Stimulated activated CD4-positive, alpha-beta T cell treated with anti-CD3 and anti-CD28 coated beads, TNF-alpha, amount 100 ng/mL, for 1 hour (primary cell): Measurements from ENCODE around the gene ATP13A5.

Experiments
- DNase-seq, 3 donors: peaks; one replicate each; pipeline ENCODE4 v3.0.0-alpha.2; 2020; ENCODE audit warnings: low read depth in 3 of 3, low spot score in 1 of 3

Gene ATP13A5, protein sequence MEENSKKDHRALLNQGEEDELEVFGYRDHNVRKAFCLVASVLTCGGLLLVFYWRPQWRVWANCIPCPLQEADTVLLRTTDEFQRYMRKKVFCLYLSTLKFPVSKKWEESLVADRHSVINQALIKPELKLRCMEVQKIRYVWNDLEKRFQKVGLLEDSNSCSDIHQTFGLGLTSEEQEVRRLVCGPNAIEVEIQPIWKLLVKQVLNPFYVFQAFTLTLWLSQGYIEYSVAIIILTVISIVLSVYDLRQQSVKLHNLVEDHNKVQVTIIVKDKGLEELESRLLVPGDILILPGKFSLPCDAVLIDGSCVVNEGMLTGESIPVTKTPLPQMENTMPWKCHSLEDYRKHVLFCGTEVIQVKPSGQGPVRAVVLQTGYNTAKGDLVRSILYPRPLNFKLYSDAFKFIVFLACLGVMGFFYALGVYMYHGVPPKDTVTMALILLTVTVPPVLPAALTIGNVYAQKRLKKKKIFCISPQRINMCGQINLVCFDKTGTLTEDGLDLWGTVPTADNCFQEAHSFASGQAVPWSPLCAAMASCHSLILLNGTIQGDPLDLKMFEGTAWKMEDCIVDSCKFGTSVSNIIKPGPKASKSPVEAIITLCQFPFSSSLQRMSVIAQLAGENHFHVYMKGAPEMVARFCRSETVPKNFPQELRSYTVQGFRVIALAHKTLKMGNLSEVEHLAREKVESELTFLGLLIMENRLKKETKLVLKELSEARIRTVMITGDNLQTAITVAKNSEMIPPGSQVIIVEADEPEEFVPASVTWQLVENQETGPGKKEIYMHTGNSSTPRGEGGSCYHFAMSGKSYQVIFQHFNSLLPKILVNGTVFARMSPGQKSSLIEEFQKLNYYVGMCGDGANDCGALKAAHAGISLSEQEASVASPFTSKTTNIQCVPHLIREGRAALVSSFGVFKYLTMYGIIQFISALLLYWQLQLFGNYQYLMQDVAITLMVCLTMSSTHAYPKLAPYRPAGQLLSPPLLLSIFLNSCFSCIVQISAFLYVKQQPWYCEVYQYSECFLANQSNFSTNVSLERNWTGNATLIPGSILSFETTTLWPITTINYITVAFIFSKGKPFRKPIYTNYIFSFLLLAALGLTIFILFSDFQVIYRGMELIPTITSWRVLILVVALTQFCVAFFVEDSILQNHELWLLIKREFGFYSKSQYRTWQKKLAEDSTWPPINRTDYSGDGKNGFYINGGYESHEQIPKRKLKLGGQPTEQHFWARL

DNA sequence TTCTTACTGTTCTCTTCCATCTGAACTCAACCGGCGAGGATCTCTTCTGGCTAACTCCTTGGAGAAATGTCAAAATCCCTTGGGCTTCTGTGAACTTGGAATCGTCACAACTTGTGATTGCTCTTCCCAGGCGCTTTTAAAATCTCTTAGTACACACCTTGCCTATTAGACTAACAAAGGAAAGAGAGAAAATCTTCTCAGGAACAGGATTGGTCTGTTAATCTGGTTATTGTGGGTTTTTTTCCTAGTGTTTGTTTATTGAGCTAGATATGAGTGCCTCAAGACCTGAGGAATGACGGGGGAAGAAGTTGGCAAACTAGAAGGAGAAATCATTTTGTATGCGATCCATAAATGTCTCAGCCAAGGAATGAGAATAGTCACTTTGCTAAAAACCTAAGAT lies at the start of gene ATP13A5:
Gene ATP13A5 (minus strand): TSS at position 48 of the 400 bp plus-strand sequence. CDS start 28 bp downstream, at position 20.
- DNase-seq = no peak

DNA sequence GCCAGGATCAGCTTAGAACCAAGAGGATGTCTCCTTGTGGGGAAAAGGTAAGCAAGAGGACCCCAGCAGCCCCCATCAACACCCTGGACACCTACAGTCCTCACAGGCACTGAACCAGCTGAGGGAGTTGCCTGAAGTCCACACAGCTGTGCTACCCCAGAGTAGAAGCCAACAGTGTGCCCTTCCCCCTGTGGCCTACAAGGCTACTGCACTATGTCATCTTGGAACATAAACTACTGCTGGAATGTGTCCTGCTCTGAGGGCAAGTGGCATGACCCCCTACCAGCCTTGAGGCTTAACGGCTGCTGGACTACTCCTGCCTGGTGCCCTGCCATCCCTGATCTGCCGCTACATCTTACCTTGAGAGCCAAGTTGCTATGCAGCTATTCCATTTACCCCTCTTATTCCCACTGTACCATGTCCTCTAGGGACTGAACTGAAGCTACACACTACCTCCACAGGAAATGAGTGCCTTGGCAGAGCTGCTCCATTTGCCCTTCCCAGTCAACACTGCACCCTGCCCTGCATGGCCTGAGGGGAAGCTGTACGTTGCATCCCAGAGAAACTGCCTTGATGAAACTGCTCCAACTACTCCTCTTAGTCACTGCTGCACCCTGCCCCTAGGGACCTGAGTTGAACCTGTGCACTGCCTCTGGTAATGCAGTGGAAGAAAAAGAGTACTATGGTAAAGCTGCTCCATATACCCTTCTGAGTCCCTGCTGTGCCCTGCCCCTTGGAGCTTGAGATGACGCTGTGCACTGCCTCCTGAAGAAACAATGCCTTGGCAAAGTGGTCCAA lies 40.2 kb upstream of the ATP13A5 start:
- DNase-seq = no peak

DNA sequence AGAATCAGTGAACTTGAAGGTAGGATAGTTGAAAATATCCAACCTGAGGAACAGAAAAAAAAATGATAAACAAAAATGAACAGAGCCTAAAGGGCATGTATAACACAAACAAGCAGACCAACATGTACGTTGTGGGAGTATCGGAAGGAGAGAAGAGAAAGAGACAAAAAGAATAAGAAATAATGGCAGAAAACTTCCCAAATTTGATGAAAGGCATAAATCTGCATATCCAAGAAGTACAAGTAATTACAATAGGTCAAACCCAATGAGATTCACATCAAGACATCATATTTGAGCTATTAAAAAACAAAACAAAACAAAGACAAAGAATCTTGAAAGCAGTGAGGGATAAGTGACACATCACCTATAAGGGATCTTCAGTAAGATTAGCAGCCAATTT lies 38.1 kb upstream of the ATP13A5 start:
- no peak for DNase-seq

DNA sequence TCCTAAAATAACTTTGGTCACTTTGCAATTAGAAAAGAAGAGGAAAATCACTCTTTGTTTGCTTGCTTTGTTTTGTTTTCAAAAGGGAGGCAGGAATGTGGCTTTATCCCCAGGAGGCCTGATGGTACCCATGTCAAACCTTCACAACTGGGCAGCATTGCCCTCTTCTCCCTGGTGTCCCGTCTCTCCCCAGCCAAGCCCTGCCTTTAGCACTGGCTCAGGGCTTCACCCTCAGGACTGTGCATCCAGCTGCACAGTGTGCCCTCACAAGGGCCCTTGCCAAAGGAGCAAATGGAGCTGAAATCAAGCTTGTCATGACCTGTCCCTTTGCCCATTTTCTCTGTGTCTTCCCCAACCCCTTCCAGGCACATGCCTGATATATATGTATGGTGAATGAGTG lies 29.1 kb upstream of the ATP13A5 start:
- no peak for DNase-seq

DNA sequence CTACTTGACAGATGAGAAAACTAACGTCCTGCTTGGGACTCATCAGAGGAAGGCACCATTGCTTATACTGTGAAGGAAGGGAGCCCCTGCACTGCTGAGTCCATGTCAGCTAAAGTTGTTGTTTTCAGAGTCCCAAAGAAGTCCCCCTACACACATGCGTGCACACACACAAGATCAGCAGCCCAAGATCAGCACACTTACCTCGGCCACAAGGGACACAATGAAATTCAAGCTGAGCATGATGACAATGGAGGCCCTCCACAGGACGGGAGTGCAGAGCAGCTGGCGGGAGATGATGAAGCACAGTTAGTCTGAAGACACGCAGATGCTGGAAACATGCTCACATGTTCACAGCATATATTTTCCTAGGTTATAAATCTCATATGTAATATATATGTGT lies 28.6 kb upstream of the ATP13A5 start:
- no peak for DNase-seq

DNA sequence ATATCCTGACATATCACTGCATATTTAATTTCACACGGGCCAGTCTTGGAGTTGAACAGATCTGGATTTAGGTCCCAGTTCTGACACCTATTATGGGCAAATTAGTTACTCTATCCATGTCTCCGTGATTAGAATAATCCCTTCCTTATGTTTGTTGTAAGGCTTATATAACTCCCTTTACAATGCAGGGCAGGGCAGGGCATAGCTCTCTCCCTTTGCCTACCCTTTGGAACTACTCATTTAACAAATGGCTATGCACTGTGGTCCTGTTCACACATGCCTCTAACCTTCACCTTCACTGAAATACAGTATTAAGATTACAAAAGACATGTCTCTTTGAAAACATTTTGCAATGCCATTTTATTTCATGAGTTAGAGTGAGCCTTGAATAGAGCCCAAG lies 24.8 kb upstream of the ATP13A5 start:
- DNase-seq = no peak

DNA sequence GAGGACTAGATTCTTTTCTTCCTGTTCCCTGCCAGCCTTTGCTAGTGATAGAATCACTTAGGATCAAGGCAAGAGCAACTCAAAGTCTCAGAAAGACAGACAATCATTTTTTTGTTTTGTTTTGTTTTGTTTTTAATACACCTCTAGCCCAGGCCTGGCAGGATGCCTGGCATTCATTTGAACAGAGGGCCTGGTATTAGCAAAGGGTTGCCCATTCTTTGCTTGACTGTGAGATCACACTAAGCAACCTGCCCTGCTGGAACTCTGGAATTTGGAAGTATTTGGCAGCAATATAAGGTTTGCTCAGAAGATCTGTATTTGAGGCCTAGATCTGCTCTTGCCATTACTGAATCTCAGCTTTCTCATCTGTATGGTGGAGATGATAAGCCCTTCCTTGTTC lies 21.8 kb upstream of the ATP13A5 start:
- DNase-seq = no peak

DNA sequence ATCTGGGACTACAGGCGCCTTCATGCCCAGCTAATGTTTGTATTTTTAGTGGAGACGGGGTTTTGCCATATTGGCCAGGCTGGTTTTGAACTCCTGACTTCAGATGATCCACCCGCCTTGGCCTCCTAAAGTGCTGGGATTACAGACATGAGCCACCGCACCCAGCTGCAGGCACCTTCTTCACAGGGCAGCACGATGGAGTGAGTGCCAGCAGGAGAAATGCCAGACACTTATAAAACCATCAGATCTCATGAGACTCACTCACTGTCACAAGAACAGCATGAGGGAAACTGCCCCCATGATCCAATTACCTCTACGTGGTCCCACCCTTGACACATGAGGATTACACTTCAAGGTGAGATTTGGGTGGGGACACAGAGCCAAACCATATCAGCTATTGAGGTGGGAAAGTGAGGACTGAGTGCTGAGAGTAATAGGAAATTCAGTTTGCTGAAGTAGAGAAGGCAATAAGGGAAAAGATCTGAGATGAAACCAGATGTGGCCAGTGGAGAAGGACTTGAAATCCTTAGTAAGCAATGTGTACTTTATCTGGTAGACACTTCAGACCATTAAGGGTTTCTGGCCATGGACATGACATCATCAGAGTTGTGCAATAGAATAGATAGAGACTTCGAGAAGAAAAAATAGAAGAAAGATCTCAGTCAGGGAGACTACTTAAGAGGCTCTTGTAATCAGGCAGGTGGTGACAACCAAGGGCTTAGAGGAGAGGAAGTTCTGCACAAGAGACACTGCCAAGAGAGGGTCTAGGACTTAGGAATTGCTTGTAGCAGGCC lies 18.1 kb upstream of the ATP13A5 start:
- DNase-seq = no peak

DNA sequence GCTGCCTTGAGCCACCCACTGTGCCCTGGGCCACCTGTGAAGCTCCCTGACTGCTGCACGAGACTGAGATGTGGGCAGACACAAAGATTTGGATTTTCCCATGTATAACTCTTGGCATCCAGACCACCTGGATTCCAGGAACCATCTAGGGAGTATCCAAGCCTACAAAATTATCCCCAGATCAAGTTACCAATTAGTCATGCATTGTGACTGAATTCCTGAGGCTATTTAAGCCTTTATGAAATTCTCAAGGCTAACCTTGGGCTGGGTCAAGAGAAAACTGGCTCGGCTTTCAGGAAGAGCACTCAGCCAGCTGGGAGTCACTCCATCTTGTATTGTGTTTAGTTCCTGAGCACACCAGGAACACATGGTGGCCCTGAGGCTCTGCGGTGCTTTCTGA lies 13.3 kb upstream of the ATP13A5 start:
- no peak for DNase-seq

DNA sequence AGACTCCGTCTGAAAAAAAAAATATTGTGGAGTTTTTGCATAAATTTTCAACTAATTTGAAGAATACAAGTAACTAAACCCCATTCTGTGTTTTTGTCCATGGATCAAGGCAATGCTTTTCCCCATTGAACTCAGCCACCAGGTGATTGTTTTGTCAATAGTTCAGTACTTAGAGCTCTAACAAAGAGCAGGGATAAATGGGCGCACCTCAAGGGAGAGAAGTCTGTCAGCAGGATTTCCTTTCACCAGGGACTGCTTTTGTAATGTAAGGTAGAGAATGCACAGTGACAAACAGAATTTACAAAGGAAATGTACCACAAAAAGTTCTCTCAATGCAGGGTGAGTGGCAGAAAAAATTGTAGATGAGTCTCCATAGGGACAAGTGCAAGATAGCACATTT lies 10.8 kb upstream of the ATP13A5 start:
- no peak for DNase-seq

DNA sequence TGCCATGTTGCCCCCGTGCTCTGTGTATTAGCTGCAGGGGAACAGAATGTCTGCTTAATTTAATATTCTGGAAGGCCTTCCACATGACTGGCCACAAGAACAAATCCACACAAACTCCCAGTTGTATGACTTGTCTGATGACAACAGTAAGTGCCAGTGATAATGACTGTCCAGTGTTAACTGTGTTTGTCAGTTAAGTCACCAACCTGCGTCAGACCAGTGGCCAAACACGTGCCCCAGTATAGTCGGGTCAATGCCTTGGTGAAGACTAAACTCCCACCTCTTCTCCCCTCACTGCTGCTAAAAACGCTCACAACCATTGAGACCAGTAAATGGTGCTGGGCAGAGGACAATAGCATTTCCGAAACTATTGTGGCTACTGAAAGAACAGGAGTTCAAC lies 9.8 kb upstream of the ATP13A5 start:
- no peak for DNase-seq

DNA sequence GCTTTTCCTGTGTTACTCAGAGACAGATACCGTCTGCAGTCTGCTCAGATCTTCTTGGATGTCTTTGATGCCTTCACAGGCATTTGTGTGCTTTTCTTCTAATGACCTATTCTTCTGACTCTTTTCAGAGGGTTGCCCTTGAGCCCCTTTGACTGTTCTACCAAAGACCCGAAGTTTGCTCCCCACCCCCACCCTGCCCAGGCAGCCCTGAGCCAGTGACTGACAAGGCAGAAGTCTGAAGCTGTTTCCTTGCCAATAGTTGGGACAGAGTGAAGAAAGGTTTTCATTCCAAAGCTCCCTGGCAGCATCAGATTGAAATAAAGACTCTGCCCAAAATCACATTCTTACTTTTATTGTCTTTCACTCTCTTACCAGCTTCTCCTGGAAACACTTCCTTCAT lies 9.0 kb upstream of the ATP13A5 start:
- no peak for DNase-seq

DNA sequence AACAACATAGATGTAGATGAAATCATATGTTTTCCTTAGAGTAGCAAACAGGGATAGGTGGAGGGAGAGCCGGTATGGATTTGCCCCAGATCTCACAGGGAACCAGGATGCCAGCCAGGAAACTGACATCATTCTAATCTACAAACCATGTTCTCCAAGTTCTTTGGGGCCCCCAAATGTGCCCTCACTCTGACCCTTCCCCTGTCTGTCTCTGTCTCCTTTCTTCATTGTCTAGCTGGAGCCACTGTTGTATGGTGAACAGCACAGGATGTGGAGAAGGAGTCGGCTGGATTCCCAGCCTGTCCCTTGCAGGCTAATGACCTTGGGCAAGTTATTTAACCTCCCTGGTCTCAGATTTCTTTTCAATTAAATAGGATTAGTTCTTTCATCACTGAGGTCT lies 962 bp downstream of the ATP13A5 start:
- no peak for DNase-seq

DNA sequence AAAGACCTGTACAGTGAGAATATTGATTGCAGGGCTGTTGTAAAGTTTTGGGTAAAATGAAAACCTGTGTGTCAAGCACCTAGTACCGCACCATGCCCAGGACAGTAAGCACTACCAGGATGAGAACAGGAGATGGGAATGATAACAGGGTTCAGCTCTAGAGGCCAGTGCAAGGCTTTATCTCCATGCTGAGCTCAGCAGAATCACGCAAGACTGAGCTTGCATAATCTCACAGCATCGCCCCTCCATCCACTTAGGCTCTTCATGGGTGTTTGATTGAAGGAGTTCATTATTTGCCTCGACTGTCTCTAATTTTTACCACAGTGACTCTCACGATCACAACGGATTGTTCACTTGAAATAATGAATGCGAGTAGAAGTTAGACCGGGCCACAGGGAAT lies 2.9 kb downstream of the ATP13A5 start:
- DNase-seq = no peak

DNA sequence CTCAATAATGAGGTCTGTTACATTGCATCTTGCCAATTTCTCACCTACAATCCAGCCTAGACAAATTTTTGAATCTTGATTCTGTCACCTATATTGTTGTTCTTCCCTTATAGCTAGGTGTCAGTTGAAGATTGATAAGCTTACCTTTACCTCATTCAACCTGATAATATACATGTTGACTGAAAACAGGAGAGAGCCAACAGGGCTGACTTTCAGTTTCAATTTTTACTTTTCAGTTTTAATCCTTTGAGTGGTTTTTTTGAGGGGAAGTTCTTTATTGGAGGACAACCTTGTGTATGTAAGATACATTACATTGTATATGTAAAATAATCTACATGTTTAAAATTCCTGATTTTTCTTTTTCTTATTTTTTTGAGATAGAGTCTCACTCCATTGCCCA lies 5.8 kb downstream of the ATP13A5 start:
- DNase-seq = no peak

DNA sequence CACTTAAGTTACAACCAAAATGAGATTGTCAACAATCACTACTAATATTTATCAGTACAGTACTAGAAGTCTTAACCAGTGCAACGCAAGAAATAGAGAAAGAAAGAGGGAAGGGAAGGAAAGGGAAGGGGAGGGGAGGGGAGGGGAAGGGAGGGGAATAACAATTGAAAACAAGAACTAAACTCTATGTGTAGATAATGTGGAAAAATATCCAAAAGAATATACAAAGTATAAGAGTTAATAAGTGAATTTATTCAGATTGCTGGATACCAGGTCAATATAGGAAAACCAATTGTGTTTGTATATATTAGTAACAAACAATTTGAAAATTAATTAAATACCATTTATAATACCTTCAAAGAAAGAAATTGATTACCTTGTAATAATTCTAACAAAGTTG lies 10.7 kb downstream of the ATP13A5 start:
- no peak for DNase-seq

DNA sequence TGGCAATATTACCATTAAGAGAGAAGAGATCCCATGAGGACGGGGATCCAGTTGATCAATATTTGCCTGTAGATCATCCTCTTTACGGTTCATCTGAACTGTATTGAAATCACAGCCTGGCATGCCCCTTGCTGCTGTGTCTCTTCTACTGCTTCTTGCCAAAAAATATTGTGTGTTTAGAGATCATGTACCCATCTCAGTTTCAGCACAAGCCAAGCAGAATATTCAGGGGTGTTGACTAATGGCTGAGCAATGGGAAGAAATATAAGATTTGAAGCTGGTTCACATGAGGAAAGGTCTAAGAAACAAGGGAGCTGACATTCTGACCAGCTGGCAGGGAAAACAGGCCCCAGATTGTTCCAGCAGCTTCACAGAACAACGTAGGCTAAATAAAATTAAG lies 21.3 kb downstream of the ATP13A5 start:
- no peak for DNase-seq

DNA sequence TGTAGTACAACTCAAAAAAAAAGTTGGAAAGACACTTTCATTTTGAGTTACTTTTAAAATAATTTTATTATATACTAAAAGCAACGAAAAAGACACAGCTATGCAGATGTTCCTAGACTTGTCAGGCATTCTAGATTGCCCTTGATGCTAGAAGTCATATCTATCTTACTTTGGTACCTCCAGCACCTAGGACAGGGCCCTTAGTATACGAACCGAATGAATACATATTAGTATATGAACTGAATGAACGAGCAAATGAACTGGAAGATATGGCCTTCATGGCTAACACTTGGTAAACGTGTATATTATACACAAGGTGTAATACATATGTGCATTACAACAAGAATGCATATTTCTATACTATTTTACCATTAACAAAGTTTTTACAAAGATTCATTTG lies 24.1 kb downstream of the ATP13A5 start:
- no peak for DNase-seq

DNA sequence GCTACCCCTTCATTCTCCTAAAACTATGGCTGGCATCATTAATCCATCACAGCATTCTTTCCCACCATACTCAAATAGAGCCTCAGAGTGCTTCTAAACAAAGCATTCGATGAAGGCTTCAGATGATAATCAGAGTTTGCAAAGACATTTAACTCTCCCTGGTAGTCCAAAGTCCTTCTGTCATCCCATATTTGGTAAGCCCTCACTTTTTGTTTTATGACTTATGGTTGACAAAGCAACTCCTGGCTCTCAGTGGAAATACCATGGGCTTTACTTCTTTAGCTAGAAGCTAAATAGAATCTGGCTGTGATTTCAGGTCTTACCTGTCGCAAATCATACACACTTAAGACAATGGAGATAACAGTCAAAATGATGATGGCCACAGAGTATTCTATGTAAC lies 27.8 kb downstream of the ATP13A5 start:
- DNase-seq = no peak

DNA sequence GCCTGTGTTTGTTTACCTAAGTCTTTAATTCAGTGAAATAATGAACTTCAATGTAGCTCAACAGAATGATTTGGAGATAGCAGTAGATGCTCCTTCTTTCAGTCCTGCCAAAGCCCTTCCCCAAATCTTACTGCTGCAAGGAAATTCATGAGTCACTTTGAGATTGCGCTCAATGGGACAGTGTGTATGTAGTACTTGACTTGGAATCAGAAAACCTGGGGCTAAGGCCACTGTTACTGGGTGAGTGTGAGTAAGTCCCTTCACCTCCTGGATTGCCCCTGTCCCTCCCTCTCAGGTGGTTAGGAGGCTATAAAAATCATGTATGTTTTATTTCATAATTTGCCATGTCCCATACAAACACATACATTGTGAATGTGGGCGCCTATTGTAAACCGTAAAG lies 29.9 kb downstream of the ATP13A5 start:
- no peak for DNase-seq
